Left forelimb (tissue), 1 donor: ENCODE data around the gene RPS18.
A peak's percentile ranks its signal among the peaks of the same experiment; 100 is the strongest.
"Not testable (repeated sequence)": the region's sequence is repeated elsewhere in the genome, so short reads cannot be mapped to it uniquely, and the experiment has no call there.

ENCODE experiments used
- DNase-seq: peaks from one replicate; pipeline ENCODE4 v3.0.0-alpha.2; 2018; ENCODE audit warnings: low spot score

The RPS18 gene

GRCh38 chr6:33272275-33273128 lies 627 bp downstream of the RPS18 start:
- DNase-seq = no peak

GRCh38 chr6:33273129-33273923 lies 1.5 kb downstream of the RPS18 start:
- DNase-seq = no peak

GRCh38 chr6:33273924-33274902 lies 2.3 kb downstream of the RPS18 start:
- DNase-seq = no peak

- not testable (repeated sequence) for DNase-seq
Observed at GRCh38 chr6:33275795-33276580, 4.1 kb downstream of the RPS18 start.

GRCh38 chr6:33276581-33276863 lies 4.6 kb downstream of the RPS18 start:
- no peak for DNase-seq

GRCh38 chr6:33276864-33277662 lies 5.2 kb downstream of the RPS18 start, which contains the start of gene B3GALT4:
B3GALT4 (plus strand) TSS chr6:33277123; CDS start chr6:33277420, 297 bp downstream.
- DNase-seq = peak; percentile 82

- DNase-seq = no peak
Observed at GRCh38 chr6:33277663-33278391, 6.0 kb downstream of the RPS18 start.

- no peak for DNase-seq
Observed at GRCh38 chr6:33278392-33278741, 6.5 kb downstream of the RPS18 start.

- no peak for DNase-seq
Observed at GRCh38 chr6:33278810-33279209, 6.9 kb downstream of the RPS18 start.

GRCh38 chr6:33279257-33279695 lies 7.4 kb downstream of the RPS18 start:
- no peak for DNase-seq

GRCh38 chr6:33279971-33280511 lies 8.2 kb downstream of the RPS18 start:
- DNase-seq = no peak

- no peak for DNase-seq
Observed at GRCh38 chr6:33280539-33280938, 8.7 kb downstream of the RPS18 start.

- DNase-seq = not testable (repeated sequence)
Observed at GRCh38 chr6:33285214-33285613, 13.3 kb downstream of the RPS18 start.

- no peak for DNase-seq
Observed at GRCh38 chr6:33286946-33287914, 15.4 kb downstream of the RPS18 start.

GRCh38 chr6:33288141-33288920 lies 16.5 kb downstream of the RPS18 start:
- DNase-seq = no peak

GRCh38 chr6:33288921-33289783 lies 17.3 kb downstream of the RPS18 start, which contains the start of the genes PFDN6 and WDR46:
PFDN6 (plus strand) TSS chr6:33289601; CDS start chr6:33289857, 256 bp downstream.
WDR46 (minus strand) TSS chr6:33289239; CDS start chr6:33289170, 69 bp downstream.
- peak; percentile 90 for DNase-seq
